Kidney epithelial cell (primary cell): ENCODE measurements around the gene ABO. TPM values are rescaled to one million over a fixed set of nuclear protein-coding genes. Genes with fewer than 3 reads are reported as not detected.

Source experiments
- DNase-seq: peaks from one replicate; pipeline ENCODE4 v3.0.0-alpha.2; 2010; ENCODE audit warnings: low read depth
- H3K27me3 ChIP-seq: 2 replicates; pipeline ENCODE4 v1.6.0; 2011; ENCODE audit warnings: low read length; ENCODE audit not compliant: control insufficient read depth, insufficient read depth
- H3K36me3 ChIP-seq: 2 replicates; pipeline ENCODE4 v1.5.1; 2011; ENCODE audit warnings: low read length; ENCODE audit not compliant: control insufficient read depth, insufficient read depth
- H3K4me3 ChIP-seq: 2 replicates; pipeline ENCODE4 v1.5.1; 2011; ENCODE audit warnings: low read depth, mild to moderate bottlenecking, control low read depth, low read length
- total RNA-seq: library from RNA; depleted of rRNA; stranded (reverse); fragments of >200 nt; gene quantifications from 2 replicates; pipeline ENCODE4 v1.2.3, GENCODE V29; 2015
- TF ChIP-seq, protein P1 (sequence below): IDR thresholded peaks from 2 replicates; pipeline ENCODE4 v1.5.1; 2011; ENCODE audit warnings: mild to moderate bottlenecking, moderate library complexity, low read length, control low read depth, inconsistent platforms; ENCODE audit not compliant: insufficient read depth, poor library complexity, severe bottlenecking

ABO gene
- total RNA-seq, 1 donor from 2014 or later: 1.8 TPM

GRCh38 chr9:133242991-133243390 lies 32.0 kb downstream of the ABO start:
- Histone ChIP-seq H3K27me3 (peaks cover 16% of the 10 kb centered on the region), H3K4me3 (no peak overlapping the region), H3K36me3 (no peaks in the 10 kb centered on the region)
- DNase-seq: no peak
- TF ChIP-seq, protein P1, sequence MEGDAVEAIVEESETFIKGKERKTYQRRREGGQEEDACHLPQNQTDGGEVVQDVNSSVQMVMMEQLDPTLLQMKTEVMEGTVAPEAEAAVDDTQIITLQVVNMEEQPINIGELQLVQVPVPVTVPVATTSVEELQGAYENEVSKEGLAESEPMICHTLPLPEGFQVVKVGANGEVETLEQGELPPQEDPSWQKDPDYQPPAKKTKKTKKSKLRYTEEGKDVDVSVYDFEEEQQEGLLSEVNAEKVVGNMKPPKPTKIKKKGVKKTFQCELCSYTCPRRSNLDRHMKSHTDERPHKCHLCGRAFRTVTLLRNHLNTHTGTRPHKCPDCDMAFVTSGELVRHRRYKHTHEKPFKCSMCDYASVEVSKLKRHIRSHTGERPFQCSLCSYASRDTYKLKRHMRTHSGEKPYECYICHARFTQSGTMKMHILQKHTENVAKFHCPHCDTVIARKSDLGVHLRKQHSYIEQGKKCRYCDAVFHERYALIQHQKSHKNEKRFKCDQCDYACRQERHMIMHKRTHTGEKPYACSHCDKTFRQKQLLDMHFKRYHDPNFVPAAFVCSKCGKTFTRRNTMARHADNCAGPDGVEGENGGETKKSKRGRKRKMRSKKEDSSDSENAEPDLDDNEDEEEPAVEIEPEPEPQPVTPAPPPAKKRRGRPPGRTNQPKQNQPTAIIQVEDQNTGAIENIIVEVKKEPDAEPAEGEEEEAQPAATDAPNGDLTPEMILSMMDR: no peak

DNA sequence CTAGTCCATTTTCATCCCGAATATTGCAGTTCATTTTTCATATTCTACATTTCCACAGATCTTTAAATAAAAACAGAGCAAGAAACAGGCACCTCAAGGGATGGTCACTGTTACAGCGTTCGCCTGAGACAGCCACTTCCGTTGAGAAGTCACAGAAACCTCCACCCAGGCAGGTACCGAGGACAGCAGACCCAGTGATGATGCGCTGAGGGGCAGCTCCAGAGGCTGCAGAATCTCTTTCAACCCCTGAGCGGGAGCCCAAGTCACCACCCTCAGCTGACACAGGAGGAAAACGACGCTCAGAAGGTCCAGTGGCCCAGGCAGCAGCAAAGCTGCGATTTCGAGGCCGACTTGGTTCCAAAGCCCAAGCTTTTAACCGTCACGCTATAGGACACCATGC lies 32.8 kb downstream of the ABO start:
- Histone ChIP-seq H3K4me3 (no peak overlapping the region), H3K36me3 (no peaks in the 10 kb centered on the region), H3K27me3 (peaks cover 14% of the 10 kb centered on the region)
- TF ChIP-seq, protein P1: no peak
- DNase-seq: no peak

GRCh38 chr9:133239533-133240090 lies 35.4 kb downstream of the ABO start:
- Histone ChIP-seq H3K4me3 (no peak overlapping the region), H3K27me3 (peaks cover 17% of the 10 kb centered on the region), H3K36me3 (no peaks in the 10 kb centered on the region)
- no peak for DNase-seq
- TF ChIP-seq, protein P1: no peak

- no peak for DNase-seq
- H3K4me3 ChIP-seq: no peak overlapping the region
Observed at GRCh38 chr9:133238851-133239532, 36.0 kb downstream of the ABO start.

GRCh38 chr9:133238272-133238850 lies 36.6 kb downstream of the ABO start:
- no peaks in the 10 kb centered on the region for H3K36me3 ChIP-seq
- TF ChIP-seq, protein P1: no peak
- DNase-seq: no peak
- H3K4me3 ChIP-seq: no peak overlapping the region
- H3K27me3 ChIP-seq: peaks cover 17% of the 10 kb centered on the region

More at GRCh38 chr9:133238851-133239532, 36.0 kb downstream of the ABO start:
- H3K27me3 ChIP-seq: peaks cover 17% of the 10 kb centered on the region
- TF ChIP-seq, protein P1: peak; percentile 60
- H3K36me3 ChIP-seq: no peaks in the 10 kb centered on the region
